AG04449 (cell line): Measurements from ENCODE around the gene ABLIM2.

Experiments used
- CTCF ChIA-PET: fragments of 350-600 bp; formaldehyde crosslinking; extraction: SDS; loops from one replicate; lab custom pipeline; 2021; ENCODE audit warnings: antibody characterized with exemption; lab: Yijun Ruan, JAX
- POLR2A ChIA-PET: fragments of 400-600, 350-600 bp; formaldehyde crosslinking; extraction: SDS; loops from one replicate; lab custom pipeline; 2020; ENCODE audit warnings: antibody characterized with exemption, inconsistent platforms; lab: Yijun Ruan, JAX
- DNase-seq: peaks from one replicate; pipeline ENCODE4 v3.0.0-alpha.2; 2010; ENCODE audit warnings: low read depth, low spot score
- H3K4me3 ChIP-seq: 2 replicates; pipeline ENCODE4 v1.5.1; 2011; ENCODE audit warnings: low read depth, mild to moderate bottlenecking, control low read depth, low read length
- CTCF ChIP-seq: IDR thresholded peaks from one replicate; pipeline ENCODE4 v1.5.1; 2011; ENCODE audit warnings: mild to moderate bottlenecking, moderate library complexity, low read length, control low read depth, inconsistent platforms; ENCODE audit not compliant: insufficient read depth; ENCODE audit errors: missing control alignments

The ABLIM2 gene

GRCh38 chr4:8063974-8064563, 94.5 kb downstream of the ABLIM2 start:
- CTCF ChIA-PET = no interaction called here
- H3K4me3 ChIP-seq = no peak overlapping the region
- TF ChIP-seq CTCF = no peak
- POLR2A ChIA-PET = no interaction called here
- no peak for DNase-seq

- CTCF ChIA-PET = no interaction called here
- DNase-seq = no peak
- no peak overlapping the region for H3K4me3 ChIP-seq
- POLR2A ChIA-PET = no interaction called here
- TF ChIP-seq CTCF = no peak
Observed at GRCh38 chr4:8061573-8061972, 97.0 kb downstream of the ABLIM2 start.

- CTCF ChIA-PET = no interaction called here
- POLR2A ChIA-PET = no interaction called here
- H3K4me3 ChIP-seq = no peak overlapping the region
- TF ChIP-seq CTCF = no peak
- no peak for DNase-seq
Observed at GRCh38 chr4:8061145-8061544, 97.5 kb downstream of the ABLIM2 start.

- no peak for DNase-seq
- H3K4me3 ChIP-seq = no peak overlapping the region
- CTCF ChIA-PET = no interaction called here
- TF ChIP-seq CTCF = no peak
- POLR2A ChIA-PET = no interaction called here
Observed at GRCh38 chr4:8060632-8061031, 98.0 kb downstream of the ABLIM2 start.

- ChIA-PET POLR2A (no interaction called here), CTCF (no interaction called here)
- no peak for TF ChIP-seq CTCF
- no peak overlapping the region for H3K4me3 ChIP-seq
- no peak for DNase-seq
Observed at GRCh38 chr4:8058031-8058479, 100.6 kb downstream of the ABLIM2 start.

GRCh38 chr4:8055206-8055605, 103.4 kb downstream of the ABLIM2 start:
- DNase-seq = no peak
- no peak for TF ChIP-seq CTCF
- no peak overlapping the region for H3K4me3 ChIP-seq
- ChIA-PET CTCF (no interaction called here), POLR2A (no interaction called here)
